ENCODE data around the gene GPD2.

GPD2 gene

DNA sequence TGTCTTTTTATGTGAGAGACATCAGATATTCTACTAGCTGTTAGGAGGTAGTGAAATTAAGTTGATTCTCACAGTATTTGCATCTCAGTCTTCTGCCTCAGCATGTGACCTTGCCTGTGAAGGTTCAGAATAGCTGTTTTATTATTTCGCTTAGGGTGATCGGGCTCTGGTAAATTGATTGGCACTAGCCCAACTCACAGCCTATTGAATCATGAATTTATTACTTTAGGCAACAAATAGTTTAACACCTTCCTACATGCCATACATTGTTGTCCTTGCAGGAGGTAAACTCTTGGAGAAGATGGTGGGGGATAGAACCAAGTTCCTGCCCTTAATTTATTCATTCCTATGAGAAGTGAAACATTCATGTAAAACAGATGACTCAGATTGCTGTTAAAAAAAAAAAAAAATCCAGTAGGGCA is 101.9 kb downstream of the GPD2 start:
- Histone ChIP-seq H3K4me1 (ENCODE audit: control insufficient read depth, insufficient read depth, low read length) (no peaks in the 10 kb centered on the region), H3K27ac (ENCODE audit: extremely low read depth, low read depth, low read length) (no peak overlapping the region), H3K4me3 (ENCODE audit: low read depth, low read length) (no peak overlapping the region), H3K9me3 (ENCODE audit: control insufficient read depth, insufficient read depth, low read depth, low read length) (no peaks in the 10 kb centered on the region), H3K36me3 (ENCODE audit: control insufficient read depth in 2 of 2, insufficient read depth in 1 of 2, low read length in 2 of 2) (no peaks in the 10 kb centered on the region)
- TF ChIP-seq ZNF654 (tag by site-specific recombination; IDR thresholded peaks at IDR 0.05; ENCODE audit: low read depth) (no peak), ZNF677 (tag by site-specific recombination; IDR thresholded peaks at IDR 0.05) (no peak), ZNF571 (tag by site-specific recombination; IDR thresholded peaks at IDR 0.05) (no peak), GLIS1 (tag by site-specific recombination; IDR thresholded peaks at IDR 0.05) (no peak), ZNF274 (IDR thresholded peaks at IDR 0.05; ENCODE audit: low read length) (no peak), ZNF274 (tag by site-specific recombination; IDR thresholded peaks at IDR 0.05; ENCODE audit: borderline replicate concordance) (no peak), ZBTB48 (tag by site-specific recombination; IDR thresholded peaks at IDR 0.05) (no peak), ZNF701 (tag by site-specific recombination; IDR thresholded peaks at IDR 0.05) (no peak), ZNF26 (tag by site-specific recombination; IDR thresholded peaks at IDR 0.05) (no peak), MZF1 (tag by site-specific recombination; IDR thresholded peaks at IDR 0.05; ENCODE audit: borderline replicate concordance) (no peak), ZNF174 (tag by site-specific recombination; IDR thresholded peaks at IDR 0.05) (no peak), KLF9 (tag by site-specific recombination; IDR thresholded peaks at IDR 0.05; ENCODE audit: low read depth) (no peak), ZNF514 (tag by site-specific recombination; IDR thresholded peaks at IDR 0.05) (no peak), MYNN (tag by site-specific recombination; IDR thresholded peaks at IDR 0.05; ENCODE audit: borderline replicate concordance) (no peak), ZNF670 (tag by site-specific recombination; IDR thresholded peaks at IDR 0.05; ENCODE audit: low read depth) (no peak), REPIN1 (tag by site-specific recombination; IDR thresholded peaks at IDR 0.05; ENCODE audit: low read depth) (no peak), GLIS2 (tag by site-specific recombination; IDR thresholded peaks at IDR 0.05) (no peak), ZNF830 (tag by site-specific recombination; IDR thresholded peaks at IDR 0.05; ENCODE audit: low read depth) (no peak)
- TF ChIP-seq, protein P1, sequence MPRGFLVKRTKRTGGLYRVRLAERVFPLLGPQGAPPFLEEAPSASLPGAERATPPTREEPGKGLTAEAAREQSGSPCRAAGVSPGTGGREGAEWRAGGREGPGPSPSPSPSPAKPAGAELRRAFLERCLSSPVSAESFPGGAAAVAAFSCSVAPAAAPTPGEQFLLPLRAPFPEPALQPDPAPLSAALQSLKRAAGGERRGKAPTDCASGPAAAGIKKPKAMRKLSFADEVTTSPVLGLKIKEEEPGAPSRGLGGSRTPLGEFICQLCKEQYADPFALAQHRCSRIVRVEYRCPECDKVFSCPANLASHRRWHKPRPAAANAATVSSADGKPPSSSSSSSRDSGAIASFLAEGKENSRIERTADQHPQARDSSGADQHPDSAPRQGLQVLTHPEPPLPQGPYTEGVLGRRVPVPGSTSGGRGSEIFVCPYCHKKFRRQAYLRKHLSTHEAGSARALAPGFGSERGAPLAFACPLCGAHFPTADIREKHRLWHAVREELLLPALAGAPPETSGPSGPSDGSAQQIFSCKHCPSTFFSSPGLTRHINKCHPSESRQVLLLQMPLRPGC (tag by site-specific recombination; IDR thresholded peaks at IDR 0.05) = no peak
- TF ChIP-seq, protein P2, sequence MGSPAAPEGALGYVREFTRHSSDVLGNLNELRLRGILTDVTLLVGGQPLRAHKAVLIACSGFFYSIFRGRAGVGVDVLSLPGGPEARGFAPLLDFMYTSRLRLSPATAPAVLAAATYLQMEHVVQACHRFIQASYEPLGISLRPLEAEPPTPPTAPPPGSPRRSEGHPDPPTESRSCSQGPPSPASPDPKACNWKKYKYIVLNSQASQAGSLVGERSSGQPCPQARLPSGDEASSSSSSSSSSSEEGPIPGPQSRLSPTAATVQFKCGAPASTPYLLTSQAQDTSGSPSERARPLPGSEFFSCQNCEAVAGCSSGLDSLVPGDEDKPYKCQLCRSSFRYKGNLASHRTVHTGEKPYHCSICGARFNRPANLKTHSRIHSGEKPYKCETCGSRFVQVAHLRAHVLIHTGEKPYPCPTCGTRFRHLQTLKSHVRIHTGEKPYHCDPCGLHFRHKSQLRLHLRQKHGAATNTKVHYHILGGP (tag by site-specific recombination; IDR thresholded peaks at IDR 0.05) = no peak
- ChIA-PET POLR2A (no interaction called here), CTCF (no interaction called here)

DNA sequence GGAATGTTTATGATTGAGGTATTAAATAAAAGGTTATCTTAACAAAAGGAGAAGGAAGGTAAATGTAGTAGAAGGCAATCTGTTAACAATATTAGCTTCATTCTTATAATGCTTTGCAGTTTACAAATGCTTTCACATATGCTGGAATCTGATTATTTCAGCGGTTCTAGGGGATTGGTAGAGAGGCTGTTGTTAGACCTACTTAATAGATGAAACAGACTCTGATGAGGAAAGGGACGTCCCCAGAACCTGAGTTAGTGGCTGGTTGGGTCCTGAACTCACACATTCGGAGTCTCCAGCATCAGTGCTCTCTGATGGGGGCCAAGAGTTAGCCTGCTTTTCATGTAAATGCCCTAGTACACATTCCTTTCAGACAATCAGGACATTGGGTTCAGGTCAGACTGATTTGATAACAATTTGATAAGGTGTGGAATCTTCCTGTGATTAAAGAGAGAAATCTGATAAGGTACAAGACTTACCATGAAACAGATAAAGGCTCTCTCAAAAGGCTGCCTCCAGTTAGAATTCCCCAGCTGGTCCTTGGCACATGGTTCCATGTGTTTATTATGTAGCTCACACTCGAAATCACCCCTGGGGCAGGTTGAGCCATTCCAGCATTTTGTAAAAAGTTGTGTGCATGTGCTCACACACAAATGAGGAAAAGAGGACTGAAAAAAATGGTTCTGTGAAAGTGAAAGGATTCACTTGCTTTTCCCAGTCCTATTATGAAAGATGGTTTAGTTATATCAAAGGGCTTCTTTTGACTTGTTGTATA is 103.1 kb downstream of the GPD2 start:
- H3K27ac ChIP-seq (ENCODE audit: extremely low read depth, low read depth, low read length) = no peak overlapping the region
- H3K9me3 ChIP-seq (ENCODE audit: control insufficient read depth, insufficient read depth, low read depth, low read length) = no peaks in the 10 kb centered on the region
- ChIA-PET POLR2A (no interaction called here), CTCF (no interaction called here)
- no peak overlapping the region for H3K4me3 ChIP-seq (ENCODE audit: low read depth, low read length)
- no peaks in the 10 kb centered on the region for H3K36me3 ChIP-seq (ENCODE audit: control insufficient read depth in 2 of 2, insufficient read depth in 1 of 2, low read length in 2 of 2)
- H3K4me1 ChIP-seq (ENCODE audit: control insufficient read depth, insufficient read depth, low read length) = no peaks in the 10 kb centered on the region
- TF ChIP-seq ZNF514 (tag by site-specific recombination; IDR thresholded peaks at IDR 0.05) (no peak), ZNF350 (tag by site-specific recombination; IDR thresholded peaks at IDR 0.05) (no peak), ZNF26 (tag by site-specific recombination; IDR thresholded peaks at IDR 0.05) (no peak), OSR2 (tag by site-specific recombination; IDR thresholded peaks at IDR 0.05) (no peak), ZIC2 (tag by site-specific recombination; IDR thresholded peaks at IDR 0.05) (no peak), ZFP3 (tag by site-specific recombination; IDR thresholded peaks at IDR 0.05; ENCODE audit: low read depth) (no peak), HOXD13 (CRISPR knock-in tag; IDR thresholded peaks at IDR 0.05; ENCODE audit: borderline replicate concordance) (no peak)
- TF ChIP-seq, protein P3, sequence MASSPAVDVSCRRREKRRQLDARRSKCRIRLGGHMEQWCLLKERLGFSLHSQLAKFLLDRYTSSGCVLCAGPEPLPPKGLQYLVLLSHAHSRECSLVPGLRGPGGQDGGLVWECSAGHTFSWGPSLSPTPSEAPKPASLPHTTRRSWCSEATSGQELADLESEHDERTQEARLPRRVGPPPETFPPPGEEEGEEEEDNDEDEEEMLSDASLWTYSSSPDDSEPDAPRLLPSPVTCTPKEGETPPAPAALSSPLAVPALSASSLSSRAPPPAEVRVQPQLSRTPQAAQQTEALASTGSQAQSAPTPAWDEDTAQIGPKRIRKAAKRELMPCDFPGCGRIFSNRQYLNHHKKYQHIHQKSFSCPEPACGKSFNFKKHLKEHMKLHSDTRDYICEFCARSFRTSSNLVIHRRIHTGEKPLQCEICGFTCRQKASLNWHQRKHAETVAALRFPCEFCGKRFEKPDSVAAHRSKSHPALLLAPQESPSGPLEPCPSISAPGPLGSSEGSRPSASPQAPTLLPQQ (tag by site-specific recombination; IDR thresholded peaks at IDR 0.05) = no peak
- TF ChIP-seq, protein P4, sequence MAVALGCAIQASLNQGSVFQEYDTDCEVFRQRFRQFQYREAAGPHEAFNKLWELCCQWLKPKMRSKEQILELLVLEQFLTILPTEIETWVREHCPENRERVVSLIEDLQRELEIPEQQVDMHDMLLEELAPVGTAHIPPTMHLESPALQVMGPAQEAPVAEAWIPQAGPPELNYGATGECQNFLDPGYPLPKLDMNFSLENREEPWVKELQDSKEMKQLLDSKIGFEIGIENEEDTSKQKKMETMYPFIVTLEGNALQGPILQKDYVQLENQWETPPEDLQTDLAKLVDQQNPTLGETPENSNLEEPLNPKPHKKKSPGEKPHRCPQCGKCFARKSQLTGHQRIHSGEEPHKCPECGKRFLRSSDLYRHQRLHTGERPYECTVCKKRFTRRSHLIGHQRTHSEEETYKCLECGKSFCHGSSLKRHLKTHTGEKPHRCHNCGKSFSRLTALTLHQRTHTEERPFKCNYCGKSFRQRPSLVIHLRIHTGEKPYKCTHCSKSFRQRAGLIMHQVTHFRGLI (tag by site-specific recombination; IDR thresholded peaks at IDR 0.05) = no peak
